ENCODE results near the gene XXYLT1. TPM values are rescaled to one million over a fixed set of nuclear protein-coding genes. Genes with fewer than 3 reads are reported as not detected.
A peak's percentile ranks its signal among the peaks of the same experiment; 100 is the strongest.

The XXYLT1 gene
- total RNA-seq, 1 donor from 2014 or later, result 22.3 TPM

DNA sequence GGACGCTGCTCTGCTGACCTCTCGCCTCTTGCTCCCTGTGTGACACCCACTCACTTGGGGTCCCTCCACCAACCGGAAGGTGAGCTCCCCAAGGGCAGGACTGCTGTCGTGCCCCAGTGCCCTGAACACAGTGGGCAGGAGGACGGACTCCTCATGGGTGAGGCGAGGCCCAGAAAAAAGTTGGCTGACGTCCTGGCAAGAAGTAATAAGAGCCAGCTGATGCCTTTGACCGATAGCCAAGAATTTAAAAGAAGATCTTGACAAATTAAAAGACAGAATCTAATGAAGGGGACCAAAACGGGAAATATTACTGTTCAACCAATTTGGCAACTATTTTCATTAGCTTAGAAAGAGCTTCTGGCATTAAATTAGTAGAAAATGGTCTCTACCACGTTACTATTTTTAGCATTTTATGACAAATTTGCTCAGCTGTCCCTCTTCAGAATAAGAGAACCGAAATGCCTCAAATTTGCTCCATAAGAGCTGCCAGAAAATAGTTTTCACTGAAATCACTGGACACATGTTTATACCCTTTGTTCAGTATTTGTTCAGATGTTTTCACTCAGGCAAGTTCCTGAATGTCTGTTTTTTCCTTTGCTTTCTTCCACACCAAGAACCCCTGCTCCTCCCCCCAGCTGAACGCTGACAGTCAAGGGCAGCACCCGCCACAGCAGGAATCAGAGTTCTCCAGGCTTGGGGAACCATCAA is 60.5 kb downstream of the XXYLT1 start:
- H3K27me3 Mint-ChIP-seq (ENCODE audit: unreplicated experiment), result peaks cover 15% of the 10 kb centered on the region
- peaks cover 8% of the 10 kb centered on the region for H3K36me3 Mint-ChIP-seq (ENCODE audit: unreplicated experiment)
- TF ChIP-seq, protein P1, sequence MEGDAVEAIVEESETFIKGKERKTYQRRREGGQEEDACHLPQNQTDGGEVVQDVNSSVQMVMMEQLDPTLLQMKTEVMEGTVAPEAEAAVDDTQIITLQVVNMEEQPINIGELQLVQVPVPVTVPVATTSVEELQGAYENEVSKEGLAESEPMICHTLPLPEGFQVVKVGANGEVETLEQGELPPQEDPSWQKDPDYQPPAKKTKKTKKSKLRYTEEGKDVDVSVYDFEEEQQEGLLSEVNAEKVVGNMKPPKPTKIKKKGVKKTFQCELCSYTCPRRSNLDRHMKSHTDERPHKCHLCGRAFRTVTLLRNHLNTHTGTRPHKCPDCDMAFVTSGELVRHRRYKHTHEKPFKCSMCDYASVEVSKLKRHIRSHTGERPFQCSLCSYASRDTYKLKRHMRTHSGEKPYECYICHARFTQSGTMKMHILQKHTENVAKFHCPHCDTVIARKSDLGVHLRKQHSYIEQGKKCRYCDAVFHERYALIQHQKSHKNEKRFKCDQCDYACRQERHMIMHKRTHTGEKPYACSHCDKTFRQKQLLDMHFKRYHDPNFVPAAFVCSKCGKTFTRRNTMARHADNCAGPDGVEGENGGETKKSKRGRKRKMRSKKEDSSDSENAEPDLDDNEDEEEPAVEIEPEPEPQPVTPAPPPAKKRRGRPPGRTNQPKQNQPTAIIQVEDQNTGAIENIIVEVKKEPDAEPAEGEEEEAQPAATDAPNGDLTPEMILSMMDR (IDR thresholded peaks at IDR 0.05; ENCODE audit: partially characterized antibody, unreplicated experiment), result no peak
- H3K9me3 Mint-ChIP-seq (ENCODE audit: unreplicated experiment), result peaks cover 24% of the 10 kb centered on the region
- DNase-seq, result no peak
- peak overlapping the region; percentile 72 for H3K4me3 Mint-ChIP-seq (ENCODE audit: unreplicated experiment)
- peak overlapping the region; percentile 94 for H3K27ac Mint-ChIP-seq (ENCODE audit: unreplicated experiment)
- H3K4me1 Mint-ChIP-seq (ENCODE audit: low read depth, unreplicated experiment), result peaks cover 30% of the 10 kb centered on the region

DNA sequence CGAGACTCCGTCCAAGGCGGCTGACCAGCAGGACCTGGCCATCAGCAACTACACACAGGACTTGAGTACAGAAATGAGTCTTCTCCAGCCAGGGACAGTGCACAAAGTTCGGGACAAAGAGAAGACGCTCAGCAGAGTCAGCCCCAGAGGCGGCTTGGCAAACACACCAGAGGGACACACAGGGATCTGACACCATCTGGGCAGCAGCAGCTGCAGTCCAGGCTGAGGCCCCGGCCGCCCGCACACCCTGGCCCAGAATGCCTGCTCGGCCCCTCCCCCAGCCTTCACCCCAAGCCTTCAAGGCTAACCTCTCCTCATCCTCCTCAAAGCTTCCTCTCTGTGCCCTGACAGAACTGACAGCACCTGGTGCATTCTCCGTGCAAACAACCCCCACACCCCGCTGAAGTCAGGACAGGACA is 61.1 kb downstream of the XXYLT1 start:
- peak; percentile 75 for DNase-seq
- Mint-ChIP-seq H3K27ac (ENCODE audit: unreplicated experiment) (peak overlapping the region; percentile 94), H3K36me3 (ENCODE audit: unreplicated experiment) (peaks cover 8% of the 10 kb centered on the region), H3K4me1 (ENCODE audit: low read depth, unreplicated experiment) (peaks cover 32% of the 10 kb centered on the region), H3K9me3 (ENCODE audit: unreplicated experiment) (peaks cover 26% of the 10 kb centered on the region), H3K4me3 (ENCODE audit: unreplicated experiment) (peak overlapping the region; percentile 72), H3K27me3 (ENCODE audit: unreplicated experiment) (peaks cover 15% of the 10 kb centered on the region)
- TF ChIP-seq, protein P1 (IDR thresholded peaks at IDR 0.05; ENCODE audit: partially characterized antibody, unreplicated experiment), result no peak

DNA sequence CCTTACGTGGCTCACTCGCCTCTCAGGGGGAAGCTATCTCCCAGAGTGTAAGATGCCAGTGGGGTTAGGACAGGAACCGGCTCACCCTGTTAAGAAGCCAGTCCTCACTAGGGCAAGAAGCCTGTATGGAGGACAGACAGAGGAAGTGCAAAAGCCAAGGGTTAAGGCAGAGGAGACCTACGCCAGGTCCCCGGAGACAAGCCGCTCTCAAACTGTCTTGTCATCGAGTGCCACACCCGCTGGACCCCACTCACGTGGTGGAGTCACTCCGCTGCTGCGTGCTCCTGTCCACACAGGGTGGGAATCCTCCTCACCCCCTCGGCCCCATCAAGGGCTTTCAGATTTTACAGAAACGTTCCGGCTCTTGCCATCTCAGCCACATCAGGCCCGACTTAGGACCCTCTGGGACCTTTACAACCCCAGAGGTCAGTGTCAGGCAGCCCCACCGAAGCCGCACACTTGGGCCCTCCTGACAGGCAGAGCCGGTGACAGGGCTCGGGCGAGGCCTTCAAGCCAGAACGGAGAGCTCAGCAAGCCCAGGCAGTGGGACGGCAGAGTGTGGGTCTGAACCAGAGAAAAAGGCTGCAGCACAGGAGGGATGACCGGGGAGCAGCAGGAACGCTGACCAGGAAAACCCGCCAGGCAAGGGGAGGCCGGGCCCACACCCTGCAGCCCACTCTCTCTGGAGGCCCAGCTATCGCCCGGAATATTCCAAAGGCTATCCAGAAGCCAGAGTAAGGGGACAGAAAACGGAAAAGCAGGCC is 61.7 kb downstream of the XXYLT1 start:
- Mint-ChIP-seq H3K4me1 (ENCODE audit: low read depth, unreplicated experiment) (peaks cover 38% of the 10 kb centered on the region), H3K36me3 (ENCODE audit: unreplicated experiment) (peaks cover 8% of the 10 kb centered on the region), H3K9me3 (ENCODE audit: unreplicated experiment) (peaks cover 29% of the 10 kb centered on the region), H3K4me3 (ENCODE audit: unreplicated experiment) (peak overlapping the region; percentile 72), H3K27me3 (ENCODE audit: unreplicated experiment) (peaks cover 15% of the 10 kb centered on the region), H3K27ac (ENCODE audit: unreplicated experiment) (peak overlapping the region; percentile 94)
- peak; percentile 46 for DNase-seq
- TF ChIP-seq, protein P1 (IDR thresholded peaks at IDR 0.05; ENCODE audit: partially characterized antibody, unreplicated experiment), result no peak

DNA sequence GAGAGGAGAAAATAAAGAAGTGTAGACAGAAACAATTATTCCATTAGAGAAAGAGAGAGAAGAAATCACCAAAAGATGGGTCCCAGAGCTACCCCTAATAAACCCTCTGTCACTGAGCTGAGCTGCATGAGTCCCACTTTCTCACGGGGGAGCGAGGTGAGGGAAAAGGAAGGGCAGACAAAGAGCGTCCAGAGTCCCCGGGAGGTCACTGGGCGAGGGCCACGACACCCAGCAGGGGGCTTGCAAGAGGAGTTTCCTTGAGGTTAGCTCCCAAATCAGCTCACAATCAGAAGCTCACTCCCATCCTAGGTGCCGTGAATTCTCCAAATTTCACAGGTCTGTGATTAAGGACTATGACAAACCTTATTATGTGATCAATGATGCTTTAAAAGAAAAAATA is 62.3 kb downstream of the XXYLT1 start:
- Mint-ChIP-seq H3K36me3 (ENCODE audit: unreplicated experiment) (peaks cover 5% of the 10 kb centered on the region), H3K9me3 (ENCODE audit: unreplicated experiment) (peaks cover 30% of the 10 kb centered on the region), H3K4me3 (ENCODE audit: unreplicated experiment) (peak overlapping the region; percentile 62), H3K4me1 (ENCODE audit: low read depth, unreplicated experiment) (peaks cover 39% of the 10 kb centered on the region), H3K27me3 (ENCODE audit: unreplicated experiment) (peaks cover 15% of the 10 kb centered on the region), H3K27ac (ENCODE audit: unreplicated experiment) (peak overlapping the region; percentile 94)
- TF ChIP-seq, protein P1 (IDR thresholded peaks at IDR 0.05; ENCODE audit: partially characterized antibody, unreplicated experiment), result no peak
- DNase-seq, result no peak

DNA sequence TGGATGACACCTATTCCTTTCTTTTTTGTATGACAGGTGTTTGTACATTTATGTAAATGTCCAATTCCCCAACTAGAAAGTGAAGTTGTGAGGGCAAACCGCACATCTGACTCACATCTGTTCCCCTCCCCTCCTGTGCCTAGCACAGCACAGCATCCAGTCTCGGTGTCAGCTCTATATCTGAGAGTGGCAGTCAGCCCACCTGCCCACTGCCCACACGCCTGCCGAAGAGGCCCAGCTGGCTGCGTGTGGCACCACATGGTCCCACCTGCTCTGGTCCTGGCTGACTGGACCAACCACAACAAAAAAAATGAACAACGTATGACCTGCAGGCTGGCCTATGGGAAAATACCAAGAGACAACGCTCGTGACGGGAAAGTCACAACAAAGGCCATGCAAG is 62.8 kb downstream of the XXYLT1 start:
- peaks cover 5% of the 10 kb centered on the region for H3K36me3 Mint-ChIP-seq (ENCODE audit: unreplicated experiment)
- peak overlapping the region; percentile 62 for H3K4me3 Mint-ChIP-seq (ENCODE audit: unreplicated experiment)
- no peak for DNase-seq
- H3K27me3 Mint-ChIP-seq (ENCODE audit: unreplicated experiment), result peaks cover 15% of the 10 kb centered on the region
- peaks cover 30% of the 10 kb centered on the region for H3K9me3 Mint-ChIP-seq (ENCODE audit: unreplicated experiment)
- TF ChIP-seq, protein P1 (IDR thresholded peaks at IDR 0.05; ENCODE audit: partially characterized antibody, unreplicated experiment), result no peak
- peak overlapping the region; percentile 94 for H3K27ac Mint-ChIP-seq (ENCODE audit: unreplicated experiment)
- H3K4me1 Mint-ChIP-seq (ENCODE audit: low read depth, unreplicated experiment), result peaks cover 42% of the 10 kb centered on the region

Measured in glutamatergic neuron (in vitro differentiated cells).